GM18867 (cell line): Measurements from ENCODE around the gene CFAP61.
A peak's percentile ranks its signal among the peaks of the same experiment; 100 is the strongest.

Source experiments
- ATAC-seq: cut with Tn5 transposase; IDR thresholded peaks from one replicate; pipeline ENCODE4 v1.9.1; 2021; ENCODE audit warnings: mild to moderate bottlenecking, moderate library complexity; ENCODE audit not compliant: unreplicated experiment

Gene CFAP61

DNA sequence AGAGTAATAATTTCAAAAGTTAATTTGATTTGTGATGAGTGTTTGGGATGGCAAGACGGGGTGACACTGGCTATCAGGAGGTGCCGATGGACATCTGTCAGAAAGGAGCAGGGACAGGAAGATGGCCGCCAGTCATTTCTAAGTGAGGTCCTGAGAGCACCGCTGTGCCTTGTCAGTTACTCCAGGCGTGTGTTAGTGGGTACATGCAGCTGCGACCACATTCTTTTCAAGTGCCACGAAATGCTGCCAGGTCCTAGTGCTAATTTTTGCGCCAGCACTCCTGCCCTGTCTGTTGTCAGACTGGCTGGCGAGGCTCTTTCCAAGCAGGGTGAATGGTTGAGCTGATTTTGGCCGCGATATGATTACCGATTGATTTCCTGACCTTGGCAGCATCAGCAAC is 251.0 kb downstream of the CFAP61 start:
- ATAC-seq = no peak

DNA sequence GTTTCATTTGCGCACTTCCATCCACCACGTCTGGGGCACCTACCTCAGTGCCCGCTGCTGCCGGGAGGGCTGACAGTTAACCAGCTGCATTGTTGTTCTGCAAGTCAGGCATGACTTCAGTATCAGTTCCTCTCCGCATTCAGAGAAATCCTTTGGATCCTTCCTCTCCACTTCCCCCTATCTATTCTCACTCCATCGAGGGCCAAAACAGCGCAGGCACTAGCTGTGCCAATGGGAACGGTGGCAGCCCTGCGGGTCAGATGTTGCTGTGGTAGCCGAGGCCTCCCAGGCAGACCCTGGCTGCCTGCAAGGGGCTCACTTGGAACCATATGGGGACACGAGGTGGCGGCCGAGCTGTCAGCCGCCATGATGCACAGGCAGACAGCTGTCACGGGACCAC is 251.4 kb downstream of the CFAP61 start:
- ATAC-seq = peak; percentile 47

DNA sequence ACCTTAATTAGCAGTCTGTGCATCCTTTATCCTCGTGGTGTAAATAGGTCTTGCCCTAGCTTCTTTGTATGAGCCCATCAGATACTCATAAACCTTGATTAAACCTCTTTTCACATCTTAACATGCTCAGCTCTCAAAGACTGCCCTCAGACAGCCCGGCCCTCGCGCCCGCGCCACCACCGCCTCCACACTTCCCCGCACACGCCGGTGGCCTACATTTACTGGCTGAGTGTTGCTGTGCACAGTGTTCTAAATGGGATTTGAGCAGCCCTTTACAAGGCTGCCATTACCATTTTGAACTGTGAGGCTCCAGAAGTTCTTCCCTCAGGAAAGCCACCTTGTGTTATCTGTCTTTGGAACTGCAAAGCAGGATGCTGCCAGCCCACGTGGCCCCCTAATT is 252.6 kb downstream of the CFAP61 start:
- no peak for ATAC-seq

DNA sequence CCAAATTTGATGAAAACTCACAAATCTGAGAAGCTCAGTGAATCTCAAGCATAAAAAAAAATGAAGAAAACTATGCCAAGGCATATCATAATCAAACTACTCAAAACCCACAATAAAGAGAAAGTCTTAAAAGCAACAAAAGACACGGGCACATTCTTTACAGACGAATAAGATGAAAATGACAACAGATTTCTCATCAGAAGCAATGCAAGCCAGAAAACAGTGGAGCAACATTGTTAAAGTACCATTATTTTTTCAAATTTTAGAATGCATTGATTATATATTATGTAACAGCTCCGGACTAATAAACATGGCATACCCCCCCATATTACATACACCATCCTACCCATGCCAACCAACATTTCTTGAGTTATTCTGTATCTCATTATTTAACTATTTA is 260.2 kb downstream of the CFAP61 start:
- no peak for ATAC-seq

DNA sequence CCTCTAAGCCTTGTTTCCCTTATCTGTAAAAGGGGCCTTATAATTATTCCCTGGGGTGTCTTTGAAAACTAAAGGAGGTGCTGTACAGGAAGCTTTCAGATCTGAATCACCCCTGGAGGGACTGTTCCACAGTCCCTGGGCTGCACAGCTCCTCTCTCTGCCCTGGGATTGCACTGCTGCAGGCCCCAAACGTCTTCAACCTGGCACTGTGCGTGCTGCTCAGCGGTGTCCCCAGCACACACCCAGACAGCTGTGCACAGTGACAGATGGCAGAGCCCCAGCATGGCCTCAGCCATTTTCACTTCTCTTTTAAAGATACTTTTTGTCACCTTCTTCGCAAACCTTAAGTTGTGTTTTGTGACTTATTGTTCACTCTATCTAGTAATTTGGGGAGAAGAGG is 264.9 kb downstream of the CFAP61 start:
- ATAC-seq = peak; percentile 97

DNA sequence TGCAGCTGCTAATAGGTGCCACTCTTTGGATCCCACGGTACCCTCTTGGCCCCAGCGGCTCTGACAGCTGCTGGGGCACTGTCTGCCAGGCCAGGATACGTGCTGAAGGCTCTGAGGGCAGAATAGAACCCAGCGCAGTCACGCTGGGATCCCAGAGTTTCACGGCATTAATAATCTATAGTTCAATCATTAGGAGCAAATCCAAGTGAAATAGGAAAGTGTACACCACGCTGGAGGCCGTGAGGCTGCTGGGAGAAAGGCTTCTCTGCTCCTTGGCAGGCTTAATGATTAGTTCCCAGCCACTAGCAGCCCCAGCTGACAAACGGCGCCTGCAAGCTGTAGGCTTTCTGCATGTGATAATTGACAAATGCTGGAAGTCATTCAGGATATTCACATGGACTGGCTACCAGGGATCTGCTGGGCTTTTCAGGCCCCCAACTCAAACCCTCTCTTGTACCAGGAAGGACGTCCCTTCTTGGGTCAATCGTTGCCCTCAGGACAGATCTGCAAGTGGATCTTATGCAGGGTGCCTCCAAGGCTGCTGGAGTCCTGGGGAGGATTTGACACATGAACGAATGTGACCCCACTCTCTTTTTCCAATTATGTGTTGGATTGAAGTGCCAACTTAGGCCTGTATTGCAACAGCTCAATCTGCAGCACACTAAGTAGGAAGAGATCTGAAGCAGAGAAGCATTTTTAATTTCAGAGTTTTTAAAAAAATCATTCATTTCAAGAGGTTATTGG is 265.5 kb downstream of the CFAP61 start:
- ATAC-seq = peak; percentile 55

DNA sequence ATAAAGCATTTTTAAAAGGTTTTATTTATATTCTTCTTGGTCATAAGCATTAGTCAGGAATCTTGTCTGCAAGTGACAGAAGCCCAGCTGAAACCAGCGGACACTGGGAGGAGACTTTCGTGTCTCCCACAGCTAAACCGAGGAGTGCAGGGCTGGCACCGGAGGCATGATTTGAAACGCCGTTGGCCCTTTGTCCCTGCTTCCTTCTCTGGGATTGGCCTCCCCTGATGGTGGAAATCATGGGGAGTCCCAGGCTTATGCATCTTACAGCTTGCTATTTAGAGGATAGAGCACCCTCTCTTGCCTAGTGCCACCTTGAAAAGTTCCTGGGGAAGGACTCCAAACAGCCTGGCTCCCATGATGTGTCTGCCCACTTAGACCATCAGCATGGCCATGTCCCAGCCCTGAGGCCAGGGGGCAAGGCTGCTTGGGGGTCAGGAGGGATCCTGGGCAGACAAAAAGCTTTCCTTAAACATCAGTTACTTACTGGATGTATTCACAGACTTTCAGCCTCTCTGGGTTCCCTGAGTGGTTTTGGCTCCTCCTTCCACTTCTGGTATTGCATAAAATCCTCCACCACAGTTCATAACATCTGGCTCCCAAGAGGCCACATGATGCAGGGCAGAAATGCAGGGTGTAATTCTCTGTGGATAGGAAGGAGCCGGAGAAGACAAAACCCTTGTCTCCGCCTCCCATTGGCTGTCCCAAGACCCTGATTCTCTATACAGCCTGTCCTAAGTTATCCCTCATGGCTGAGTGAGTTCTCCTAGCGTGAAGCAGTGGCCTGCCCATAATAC is 266.2 kb downstream of the CFAP61 start:
- ATAC-seq = no peak

DNA sequence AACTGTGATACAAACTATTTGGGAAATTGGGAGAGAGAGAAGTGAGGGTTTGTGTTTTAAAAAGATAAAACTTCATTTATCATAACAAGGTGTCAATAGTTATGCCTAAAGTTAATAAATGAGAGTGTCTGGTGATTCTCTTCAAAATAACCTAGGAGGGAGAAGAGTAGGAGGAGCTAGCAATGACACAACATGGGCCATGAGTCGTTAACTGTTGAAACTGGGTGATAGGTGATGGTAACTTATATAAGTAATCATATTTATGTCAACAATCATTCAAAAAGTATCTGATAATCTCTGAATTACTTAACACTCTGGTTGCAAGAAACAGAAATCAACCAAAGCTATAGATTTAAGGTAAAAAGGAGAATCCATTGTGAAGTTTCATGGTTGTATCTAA is 268.8 kb downstream of the CFAP61 start:
- no peak for ATAC-seq

DNA sequence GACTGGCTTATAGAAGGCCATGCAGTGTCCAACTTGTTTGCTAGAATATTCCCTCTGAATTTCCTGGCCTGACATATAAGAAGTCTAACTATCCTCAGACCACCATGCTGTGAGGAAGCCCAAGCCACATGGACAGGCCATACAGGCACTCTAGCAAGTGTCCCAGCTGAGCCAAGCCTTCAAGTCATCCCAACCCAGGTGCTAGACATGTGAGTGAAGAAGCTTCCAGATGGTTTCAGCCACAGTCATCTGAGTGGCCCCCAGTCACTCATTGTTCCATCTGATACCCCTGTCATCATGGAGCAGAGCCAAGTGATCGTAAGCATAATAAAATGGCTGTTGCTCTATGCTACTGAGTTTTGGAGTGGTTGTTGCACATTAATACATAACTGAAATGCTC is 269.6 kb downstream of the CFAP61 start:
- no peak for ATAC-seq

DNA sequence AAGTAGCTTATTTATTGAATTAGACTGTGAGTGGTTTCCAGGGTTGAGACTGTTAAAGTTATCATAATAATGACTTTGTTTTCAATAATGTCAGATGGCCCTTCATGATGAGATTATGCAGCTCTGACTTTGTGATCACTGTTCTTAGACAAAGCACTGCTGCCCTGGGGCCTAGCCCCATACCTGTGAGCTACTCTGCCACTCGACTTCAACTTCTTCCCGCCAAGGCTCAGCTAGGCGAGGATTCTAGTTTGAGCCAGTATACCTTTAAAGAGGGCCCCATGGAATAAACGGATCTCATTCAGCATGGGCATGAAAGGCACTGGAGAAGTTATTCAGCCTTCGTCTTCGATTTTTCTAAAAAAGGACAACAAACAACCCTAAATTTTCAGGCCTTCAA is 270.6 kb downstream of the CFAP61 start:
- ATAC-seq = no peak

DNA sequence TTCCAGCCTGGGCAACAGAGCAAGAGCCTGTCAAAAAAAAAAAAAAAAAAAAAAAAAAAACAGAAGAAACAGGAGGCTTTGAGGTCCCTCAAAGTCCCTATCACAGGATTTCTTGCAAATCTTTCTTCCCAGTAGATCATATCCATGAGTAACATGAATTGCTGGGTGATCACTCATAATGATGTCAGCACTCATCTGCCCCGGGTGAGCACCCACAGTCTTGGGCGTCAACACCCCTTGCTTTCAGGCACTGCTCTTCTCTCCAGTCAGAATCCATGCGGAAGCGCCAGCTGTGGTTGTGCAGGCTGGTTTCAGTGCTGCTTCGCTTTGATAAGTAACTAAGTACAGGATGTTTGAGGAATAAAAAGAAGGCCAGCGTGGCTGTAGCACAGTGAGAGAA is 275.4 kb downstream of the CFAP61 start:
- no peak for ATAC-seq

DNA sequence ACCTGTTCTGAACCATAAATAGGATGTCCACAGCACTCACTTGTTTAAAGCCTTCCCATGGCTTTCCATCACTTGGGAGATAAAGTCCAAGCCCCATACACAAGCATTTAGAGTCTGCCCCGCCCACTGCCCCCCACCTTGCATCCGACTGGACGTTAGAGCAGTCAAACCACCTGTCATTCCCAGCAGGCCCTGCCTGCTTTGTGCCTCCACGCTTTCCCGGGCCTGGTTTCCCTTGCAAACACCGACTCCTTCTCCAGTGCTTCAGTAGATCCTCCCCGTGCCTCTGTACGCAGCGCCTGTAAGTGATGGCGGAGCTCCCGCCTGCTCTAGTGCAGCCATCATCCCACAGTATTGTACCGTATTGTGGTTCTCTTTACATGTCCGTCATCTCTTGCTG is 277.2 kb downstream of the CFAP61 start:
- no peak for ATAC-seq

DNA sequence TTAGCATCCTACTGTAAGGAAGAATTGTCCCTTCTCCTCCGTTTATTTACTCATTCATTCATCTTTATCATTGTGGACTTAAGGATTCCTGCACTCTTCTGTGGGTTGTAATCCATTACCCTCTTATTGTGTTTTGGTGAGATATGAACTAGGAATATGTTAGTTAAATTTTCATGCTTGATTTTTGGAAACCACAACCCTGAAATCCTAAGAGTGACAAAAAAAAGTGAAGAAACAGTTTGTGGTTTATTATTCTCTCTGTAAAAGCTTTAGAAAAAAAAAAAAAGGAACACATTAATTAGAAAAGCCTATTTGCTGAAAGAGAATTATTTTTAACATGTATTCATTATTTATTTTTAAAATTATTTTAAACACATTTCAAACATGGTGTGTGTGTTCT is 278.8 kb downstream of the CFAP61 start:
- no peak for ATAC-seq

DNA sequence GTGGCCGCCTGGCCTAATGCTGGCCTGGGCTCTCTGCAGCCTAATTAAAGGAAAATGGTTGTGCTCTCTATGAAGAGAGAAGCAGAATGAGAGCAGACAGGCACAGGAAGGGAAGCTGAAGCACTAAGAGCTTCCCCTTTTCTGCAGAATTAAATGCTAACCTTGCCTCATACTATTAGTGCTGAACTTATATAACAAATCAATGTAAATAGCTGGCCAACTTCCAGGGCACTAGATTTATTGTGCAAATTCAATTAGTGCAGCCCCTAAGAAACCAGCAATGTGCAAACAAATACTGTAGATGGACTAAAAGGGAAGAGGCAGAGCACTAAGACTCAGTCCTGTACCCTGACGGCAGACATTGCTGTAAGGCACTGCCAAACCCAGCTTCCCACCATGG is 279.5 kb downstream of the CFAP61 start:
- no peak for ATAC-seq

DNA sequence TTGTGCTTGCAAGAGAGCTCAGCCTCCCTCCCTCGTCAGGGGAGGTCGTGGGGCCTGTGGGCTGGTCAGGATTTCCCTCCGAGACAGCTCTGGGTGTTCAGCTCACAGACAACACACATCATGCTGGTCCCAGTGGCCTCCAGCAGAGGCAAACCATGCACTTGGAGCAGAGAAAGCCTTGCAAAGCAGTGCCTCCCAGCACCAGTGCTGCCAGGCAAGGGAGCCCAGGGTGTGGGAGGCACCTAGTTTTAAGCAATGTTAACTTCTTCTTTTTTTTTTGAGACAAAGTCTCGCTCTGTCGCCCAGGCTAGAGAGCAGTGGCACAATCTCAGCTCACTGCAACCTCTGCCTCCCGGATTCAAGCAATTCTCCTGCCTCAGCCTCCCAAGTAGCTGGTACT is 281.5 kb downstream of the CFAP61 start:
- peak; percentile 33 for ATAC-seq

DNA sequence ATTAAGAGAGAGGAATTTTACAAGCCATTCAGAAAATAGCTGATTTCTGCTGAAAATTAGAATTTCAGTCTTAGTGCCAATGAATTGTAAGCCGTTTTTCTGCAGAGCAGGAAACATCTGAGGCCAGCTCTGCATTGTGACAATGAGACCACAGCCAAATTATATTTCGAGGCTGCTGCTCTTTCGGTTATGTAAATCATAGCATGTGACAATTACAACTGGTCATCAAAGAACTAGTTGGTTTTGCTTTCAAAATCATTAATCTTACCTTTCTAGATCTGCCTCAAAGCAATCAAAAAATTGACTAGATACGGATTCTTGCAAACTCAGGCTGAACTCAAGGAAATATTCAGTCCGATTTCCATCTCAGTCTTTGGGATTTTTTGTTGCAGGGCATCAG is 282.2 kb downstream of the CFAP61 start:
- peak; percentile 97 for ATAC-seq

DNA sequence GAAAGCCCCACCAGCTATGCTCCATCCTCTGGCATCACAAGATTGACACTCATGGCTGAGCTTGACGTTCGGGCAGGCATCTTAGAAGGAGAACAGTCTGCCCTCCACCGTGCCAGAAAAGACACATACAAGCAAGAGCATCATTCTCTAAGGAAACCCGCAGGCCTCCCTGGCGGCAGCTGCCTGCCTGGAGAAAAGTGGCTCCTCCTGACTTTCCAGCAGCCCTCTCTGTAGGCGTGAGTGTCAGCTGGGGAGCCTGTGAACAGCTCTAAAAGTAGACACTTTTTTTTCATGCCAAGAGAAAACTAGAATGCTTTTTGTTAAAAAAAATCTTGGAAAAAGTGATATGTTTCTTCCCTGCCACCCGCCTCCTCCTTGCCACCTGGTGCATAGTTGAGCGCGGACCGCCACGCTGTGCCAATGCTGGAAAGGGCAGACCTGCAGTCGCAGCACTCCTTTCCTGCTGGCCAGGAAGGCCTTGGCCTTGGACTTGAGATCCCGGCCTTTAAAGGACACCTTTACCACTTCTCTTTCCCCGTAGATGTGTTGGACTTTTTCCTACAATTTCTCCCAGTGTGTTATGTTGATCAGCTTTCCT is 285.9 kb downstream of the CFAP61 start:
- ATAC-seq = no peak

DNA sequence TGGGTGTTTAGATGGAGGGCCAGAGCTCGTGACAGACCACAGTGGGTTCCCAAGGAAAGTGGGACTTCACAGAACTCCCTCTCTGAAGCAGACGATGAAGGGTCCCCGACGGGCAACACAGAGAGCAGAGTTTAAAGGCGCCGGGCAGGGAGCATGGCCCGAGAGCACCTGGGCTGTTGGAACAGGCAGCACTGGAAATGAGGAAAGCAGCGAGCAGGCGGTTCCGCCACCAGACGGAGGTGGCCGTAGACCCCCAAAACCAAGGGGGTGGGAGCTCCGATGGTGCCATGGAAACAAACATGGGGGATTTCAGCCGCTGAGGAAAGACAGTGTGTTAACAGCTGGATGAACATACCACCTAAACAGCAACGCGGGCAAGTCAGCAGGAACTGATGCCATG is 288.1 kb downstream of the CFAP61 start:
- ATAC-seq = no peak

DNA sequence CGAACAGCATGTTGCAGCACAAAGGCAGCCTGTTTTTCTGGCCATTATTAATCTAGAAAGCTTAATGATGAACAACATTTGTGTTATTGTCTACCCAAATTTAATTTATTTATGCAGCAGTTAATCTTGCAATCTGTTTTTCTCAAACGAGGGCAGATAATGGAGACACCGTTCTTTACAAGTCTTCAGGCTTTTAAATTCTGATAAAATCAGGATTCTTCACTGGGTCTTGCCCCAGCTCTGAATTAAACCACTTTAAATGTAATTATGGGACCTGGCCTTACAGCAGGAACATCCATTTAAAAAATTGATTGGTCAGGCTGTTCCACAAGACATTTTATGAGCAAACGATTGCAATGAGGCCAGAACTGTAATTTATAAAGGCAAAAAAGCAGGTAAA is 289.0 kb downstream of the CFAP61 start:
- no peak for ATAC-seq

DNA sequence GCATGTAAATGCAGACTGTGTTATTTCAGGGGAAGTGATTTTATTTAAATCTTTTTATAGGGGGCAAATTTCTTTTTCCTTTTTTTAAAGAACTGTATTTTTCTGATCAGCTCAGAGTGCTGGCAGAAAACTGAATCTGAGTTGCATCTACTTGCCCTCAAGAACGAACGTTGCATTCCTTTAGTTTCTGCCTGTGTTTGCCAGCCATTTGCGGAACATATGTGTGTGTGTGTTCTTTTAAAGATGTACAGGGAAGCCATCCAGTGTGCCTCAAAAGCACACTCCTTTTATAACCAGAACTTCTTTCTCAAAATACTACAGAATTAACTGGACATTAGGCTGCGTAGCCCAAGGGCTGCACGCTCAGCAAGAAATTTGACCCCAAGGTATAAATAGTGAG is 289.7 kb downstream of the CFAP61 start:
- ATAC-seq = no peak

DNA sequence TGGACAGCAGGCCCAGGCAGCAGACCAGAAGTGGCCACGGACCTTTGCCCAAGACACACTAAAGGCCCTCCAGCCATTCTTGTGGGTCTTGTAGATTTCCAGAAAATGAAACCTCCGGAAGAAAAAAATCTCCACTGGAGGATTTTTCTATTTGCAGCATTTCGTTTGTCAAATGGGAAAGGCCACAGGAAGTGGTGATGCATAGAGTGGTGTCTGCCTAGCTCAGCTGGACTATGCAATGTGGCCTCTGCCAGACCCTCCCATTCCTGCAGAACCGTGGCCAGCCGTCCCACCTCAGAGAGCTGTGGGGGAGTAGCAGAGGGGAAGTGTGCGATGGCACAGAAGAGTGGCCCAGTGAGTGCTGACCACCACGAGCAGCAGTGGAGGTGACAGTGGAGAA is 291.6 kb downstream of the CFAP61 start:
- no peak for ATAC-seq

DNA sequence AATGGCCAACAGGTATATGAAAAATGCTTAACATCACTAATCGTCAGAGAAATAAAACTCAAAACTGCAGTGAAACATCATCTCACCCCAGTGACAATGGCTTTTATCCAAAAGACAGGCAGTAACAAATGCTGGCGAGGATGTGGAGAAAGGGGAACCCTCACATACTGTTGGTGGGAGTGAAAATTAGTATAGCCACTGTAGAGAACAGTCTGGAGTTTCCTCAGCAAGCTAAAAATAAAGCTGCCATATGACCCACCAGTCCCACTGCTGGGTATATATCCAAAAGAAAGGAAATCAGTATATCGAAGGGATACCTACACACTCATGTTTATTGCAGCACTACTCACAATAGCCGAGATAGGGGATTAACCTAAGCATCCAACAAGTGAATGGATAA is 292.1 kb downstream of the CFAP61 start:
- ATAC-seq = no peak
